Spleen (tissue), 11 donors: ENCODE measurements around the gene HINT3. TPM values are rescaled to one million over a fixed set of nuclear protein-coding genes. Genes with fewer than 3 reads are reported as not detected.
A peak's percentile ranks its signal among the peaks of the same experiment; 100 is the strongest.

Experiments used
- DNase-seq: peaks from one replicate; pipeline ENCODE4 v3.0.0-alpha.2; 2020
- H3K27ac ChIP-seq, 8 donors: fragments of 200-600 bp; sonication (generic) in 7 of 8; 1 replicate in 4 of 8; 2 replicates in 4 of 8; pipeline versions ENCODE4 v1.5.0 to v1.8.0; 2016 to 2021; ENCODE audit warnings: inconsistent platforms in 4 of 8, mild to moderate bottlenecking in 4 of 8, moderate library complexity in 1 of 8
- H3K27me3 ChIP-seq, 7 donors: fragments of 200-600 bp; sonication (generic) in 6 of 7; replicated peaks in 1 of 7; 1 replicate in 4 of 7; 2 replicates in 3 of 7; pipeline versions ENCODE4 v1.5.0 to v1.8.0; 2016 to 2021; ENCODE audit warnings: inconsistent platforms in 3 of 7, mild to moderate bottlenecking in 1 of 7
- H3K36me3 ChIP-seq, 6 donors: fragments of 200-600 bp; sonication (generic) in 5 of 6; 1 replicate in 4 of 6; 2 replicates in 2 of 6; pipeline versions ENCODE4 v1.5.0 to v1.8.0; 2016 to 2021; ENCODE audit warnings: inconsistent platforms in 2 of 6
- H3K4me1 ChIP-seq, 6 donors: fragments of 200-600 bp; sonication (generic) in 5 of 6; 1 replicate in 3 of 6; 2 replicates in 3 of 6; pipeline versions ENCODE4 v1.5.0 to v1.8.0; 2016 to 2021; ENCODE audit warnings: inconsistent platforms in 3 of 6
- H3K4me3 ChIP-seq, 8 donors: fragments of 200-600 bp; sonication (generic) in 7 of 8; 1 replicate in 4 of 8; 2 replicates in 4 of 8; pipeline versions ENCODE4 v1.5.0 to v1.8.0; 2016 to 2021; ENCODE audit warnings: inconsistent platforms in 4 of 8, mild to moderate bottlenecking in 4 of 8, moderate library complexity in 2 of 8
- H3K9me3 ChIP-seq, 8 donors: fragments of 200-600 bp; sonication (generic) in 7 of 8; 1 replicate in 4 of 8; 2 replicates in 4 of 8; pipeline versions ENCODE4 v1.5.0 to v1.8.0; 2016 to 2021; ENCODE audit warnings: inconsistent platforms in 4 of 8
- POLR2A ChIP-seq, 3 donors: fragments of 450-650 bp; IDR thresholded peaks; one replicate each; pipeline ENCODE4 v1.5.1; 2017; ENCODE audit warnings: antibody characterized with exemption in 3 of 3, mild to moderate bottlenecking in 1 of 3
- POLR2AphosphoS5 ChIP-seq, 3 donors: sonication (generic); formaldehyde crosslinking; IDR thresholded peaks; one replicate each; pipeline ENCODE4 v1.5.1; 2017; ENCODE audit warnings: antibody characterized with exemption in 3 of 3
- WGBS, 5 donors: extraction: QIAGEN DNeasy Blood & Tissue Kit in 3 of 5; methylation state at CpG; one replicate each; pipeline versions ENCODE4 v1.1.5 to v1.1.7; 2013 to 2018; 5-methylcytosine and 5-hydroxymethylcytosine counted together
- intact Hi-C: fragments of 100-400 bp; cut with DNase I; formaldehyde crosslinking; loops from one replicate; pipeline ENCODE4 v1.15.0; 2023; ENCODE audit warnings: low total_unique reads
- polyA plus RNA-seq, 3 donors: library from polyadenylated mRNA; stranded (reverse); fragments of 200-250 nt; gene quantifications; one replicate each; pipeline ENCODE4 v1.2.1, GENCODE V29; 2013
- total RNA-seq, 7 donors: library from RNA; depleted of rRNA in 3 of 7; stranded (reverse); fragments of >200 nt in 3 of 7; fragmentation: NEBNext Ultra II Directional in 4 of 7; extraction: Animal tissue kit (Norgen Biotek cat#: 25700) in 4 of 7; gene quantifications; one replicate each; pipeline versions ENCODE4 v1.1.0 to v1.2.1, GENCODE V29; 2016 to 2021
- TF ChIP-seq, protein P1 (sequence below), 11 experiments: fragments of 200-600 bp in 7 of 11; fragments of 450-650 bp in 4 of 11; sonication (generic) in 4 of 11; IDR thresholded peaks in 8 of 11; conservative IDR thresholded peaks in 3 of 11; 1 replicate in 7 of 11; 2 replicates in 4 of 11; pipeline versions ENCODE4 v1.4.0 to v1.8.0; 2016 to 2021; ENCODE audit warnings: antibody characterized with exemption in 11 of 11, inconsistent platforms in 4 of 11, mild to moderate bottlenecking in 1 of 11
- donor health status: healthy with polysubstance abuse.
- donor health status: DM: no; HTN: no; CAD: no; lungs with moderate emphysema.
- donor health status: DM: no; HTN: no; CAD: no.
- donor health status: Bipolar disorder and iron deficiency.
- donor health status: healthy.
- donor health status: DM: no; HTN: no; CAD: no.
- donor health status: DM: yes; HTN: yes; CAD: no.

The HINT3 gene
- total and polyA plus RNA-seq, 10 donors, result 5.0 to 18.6 (median 14.7) TPM

DNA sequence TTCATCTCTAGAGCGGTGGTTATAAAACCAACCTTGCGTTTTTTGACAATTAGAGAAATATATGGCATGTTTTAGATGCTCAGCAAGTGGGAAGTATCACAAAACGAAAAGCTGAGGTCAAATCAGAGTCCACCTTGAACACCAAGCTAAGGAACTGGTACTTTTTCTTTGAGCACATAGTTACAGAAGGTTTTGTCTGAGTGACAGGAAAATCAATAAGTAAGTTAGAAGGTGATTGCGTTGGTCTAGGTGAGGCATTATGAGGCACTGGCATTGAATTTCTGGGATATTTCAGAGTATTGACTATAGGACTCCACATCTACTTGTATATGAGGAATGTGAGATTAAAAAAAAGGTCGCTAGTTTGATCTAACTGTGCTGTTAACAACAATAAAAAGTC lies 597 bp upstream of the HINT3 start:
- Histone ChIP-seq H3K4me1 (peaks cover 9 to 46% (median 34%) of the 10 kb centered on the region in 6 donors), H3K27ac (peak overlapping the region; percentile 55 to 99 (median 97)), H3K9me3 (no peaks in the 10 kb centered on the region), H3K36me3 (peaks cover 0 to 2% (median 0%) of the 10 kb centered on the region in 6 donors), H3K27me3 (peaks cover 0 to 9% (median 0%) of the 10 kb centered on the region in 7 donors), H3K4me3 (peak overlapping the region in 6 of 8 donors; percentile 67 to 91 (median 80))
- WGBS, 5 donors, result 44 to 55% (median 46%) methylated on average over 5 of the region's 5 CpGs
- TF ChIP-seq POLR2AphosphoS5 (IDR thresholded peaks at IDR 0.05) (no peak), POLR2A (IDR thresholded peaks at IDR 0.05) (no peak)
- TF ChIP-seq, protein P1, sequence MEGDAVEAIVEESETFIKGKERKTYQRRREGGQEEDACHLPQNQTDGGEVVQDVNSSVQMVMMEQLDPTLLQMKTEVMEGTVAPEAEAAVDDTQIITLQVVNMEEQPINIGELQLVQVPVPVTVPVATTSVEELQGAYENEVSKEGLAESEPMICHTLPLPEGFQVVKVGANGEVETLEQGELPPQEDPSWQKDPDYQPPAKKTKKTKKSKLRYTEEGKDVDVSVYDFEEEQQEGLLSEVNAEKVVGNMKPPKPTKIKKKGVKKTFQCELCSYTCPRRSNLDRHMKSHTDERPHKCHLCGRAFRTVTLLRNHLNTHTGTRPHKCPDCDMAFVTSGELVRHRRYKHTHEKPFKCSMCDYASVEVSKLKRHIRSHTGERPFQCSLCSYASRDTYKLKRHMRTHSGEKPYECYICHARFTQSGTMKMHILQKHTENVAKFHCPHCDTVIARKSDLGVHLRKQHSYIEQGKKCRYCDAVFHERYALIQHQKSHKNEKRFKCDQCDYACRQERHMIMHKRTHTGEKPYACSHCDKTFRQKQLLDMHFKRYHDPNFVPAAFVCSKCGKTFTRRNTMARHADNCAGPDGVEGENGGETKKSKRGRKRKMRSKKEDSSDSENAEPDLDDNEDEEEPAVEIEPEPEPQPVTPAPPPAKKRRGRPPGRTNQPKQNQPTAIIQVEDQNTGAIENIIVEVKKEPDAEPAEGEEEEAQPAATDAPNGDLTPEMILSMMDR (IDR thresholded peaks at IDR 0.05 in 8 of 11, conservative IDR thresholded peaks at IDR 0.05 in 3 of 11), result no peak
- intact Hi-C loops, result loop anchor here (5.0 to 10.0 kb wide), 2 partner anchors 101 to 174 kb away; no protein-coding TSS in a partner anchor
- no peak for DNase-seq

DNA sequence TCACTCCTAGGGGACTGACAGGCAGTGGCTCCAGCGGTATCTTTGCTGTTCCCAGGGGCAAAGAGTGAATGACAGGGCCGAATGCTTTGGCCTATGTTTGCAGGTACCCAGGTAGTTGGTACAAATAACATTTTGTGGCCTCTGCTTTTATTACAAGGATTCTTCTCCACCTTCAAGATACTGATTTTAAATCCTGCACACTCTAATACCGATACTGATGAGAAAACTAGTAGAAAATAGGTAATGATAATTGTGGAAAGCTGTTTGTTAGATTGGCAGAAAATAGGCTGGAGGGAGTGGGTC lies 772 bp downstream of the HINT3 start:
- Histone ChIP-seq H3K27ac (peak overlapping the region; percentile 90 to 99 (median 97)), H3K9me3 (no peaks in the 10 kb centered on the region), H3K27me3 (peaks cover 0 to 9% (median 0%) of the 10 kb centered on the region in 7 donors), H3K36me3 (peaks cover 0 to 10% (median 0%) of the 10 kb centered on the region in 6 donors), H3K4me1 (peaks cover 9 to 56% (median 36%) of the 10 kb centered on the region in 6 donors), H3K4me3 (peak overlapping the region; percentile 64 to 91 (median 80))
- intact Hi-C loops, result loop anchor here (5.0 to 10.0 kb wide), 2 partner anchors 103 to 175 kb away; no protein-coding TSS in a partner anchor
- 1 to 4% (median 1%) methylated on average over 2 to 3 of the region's 3 CpGs for WGBS, 5 donors
- DNase-seq, result no peak
- no peak for TF ChIP-seq POLR2A (IDR thresholded peaks at IDR 0.05)
- TF ChIP-seq, protein P1 (IDR thresholded peaks at IDR 0.05 in 8 of 11, conservative IDR thresholded peaks at IDR 0.05 in 3 of 11), result no peak
- no peak for TF ChIP-seq POLR2AphosphoS5 (IDR thresholded peaks at IDR 0.05)

DNA sequence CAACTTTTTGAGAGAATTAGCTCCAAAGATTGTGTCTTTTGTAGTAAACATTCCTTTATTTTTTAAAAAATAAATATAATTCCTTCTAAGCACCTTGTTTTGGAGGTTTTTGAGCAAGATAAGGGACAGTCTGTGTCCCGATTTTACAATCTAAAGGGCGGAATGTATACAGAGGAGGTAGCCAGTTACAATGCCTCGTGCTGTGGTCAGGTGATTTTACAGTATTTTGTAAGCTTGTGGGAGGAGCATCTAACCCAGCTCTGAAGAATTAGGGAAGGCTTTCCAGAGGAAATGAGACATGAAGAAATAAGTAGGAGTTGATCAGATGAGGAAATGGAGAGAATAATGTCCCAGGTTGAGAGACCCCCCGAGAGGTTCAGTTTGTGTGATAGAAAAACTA lies 1.3 kb downstream of the HINT3 start:
- WGBS, 5 donors, result 22 to 33% (median 26%) methylated on average over 4 of the region's 4 CpGs
- H3K27ac ChIP-seq, result peak overlapping the region in 6 of 8 donors; percentile 90 to 99 (median 98)
- intact Hi-C loops, result loop anchor here (5.0 to 10.0 kb wide), 2 partner anchors 103 to 176 kb away; no protein-coding TSS in a partner anchor
- H3K36me3 ChIP-seq, result peaks cover 0 to 10% (median 0%) of the 10 kb centered on the region in 6 donors
- DNase-seq, result no peak
- H3K4me1 ChIP-seq, result peaks cover 9 to 59% (median 36%) of the 10 kb centered on the region in 6 donors
- H3K27me3 ChIP-seq, result peaks cover 0 to 9% (median 0%) of the 10 kb centered on the region in 7 donors
- peak overlapping the region in 7 of 8 donors; percentile 64 to 91 (median 79) for H3K4me3 ChIP-seq
- H3K9me3 ChIP-seq, result no peaks in the 10 kb centered on the region
- TF ChIP-seq POLR2A (IDR thresholded peaks at IDR 0.05) (no peak), POLR2AphosphoS5 (IDR thresholded peaks at IDR 0.05) (peak in 1 of 3 donors; percentile 11)

DNA sequence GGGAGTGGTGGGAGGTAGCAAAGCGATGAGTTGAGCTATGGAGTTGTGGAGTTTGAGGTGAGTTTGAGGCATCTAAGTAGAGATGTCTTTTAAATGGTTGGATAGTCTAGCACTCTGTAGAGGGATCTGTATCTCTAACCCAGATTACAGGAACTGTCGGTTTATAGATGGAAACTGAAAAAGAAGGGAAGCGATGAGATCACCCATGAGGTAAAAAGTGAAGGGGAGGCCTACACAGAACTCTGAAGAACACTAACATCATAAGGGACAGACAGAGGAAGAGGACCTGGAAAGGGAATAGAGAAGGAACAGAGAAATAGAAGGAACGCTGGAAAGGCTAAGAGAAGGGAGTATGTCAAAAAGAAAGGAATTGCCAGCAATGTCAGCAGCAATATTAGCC lies 2.5 kb downstream of the HINT3 start:
- H3K27me3 ChIP-seq, result no peaks in the 10 kb centered on the region
- peaks cover 9 to 67% (median 38%) of the 10 kb centered on the region in 6 donors for H3K4me1 ChIP-seq
- H3K36me3 ChIP-seq, result peaks cover 0 to 10% (median 0%) of the 10 kb centered on the region in 6 donors
- WGBS, 5 donors, result 77 to 99% (median 89%) methylated on average over 4 of the region's 4 CpGs
- no peak for TF ChIP-seq POLR2AphosphoS5 (IDR thresholded peaks at IDR 0.05)
- no peak for TF ChIP-seq POLR2A (IDR thresholded peaks at IDR 0.05)
- TF ChIP-seq, protein P1 (IDR thresholded peaks at IDR 0.05 in 8 of 11, conservative IDR thresholded peaks at IDR 0.05 in 3 of 11), result no peak
- H3K27ac ChIP-seq, result no peak overlapping the region
- intact Hi-C loops, result loop anchor here (5.0 to 10.0 kb wide), 2 partner anchors 104 to 177 kb away; no protein-coding TSS in a partner anchor
- no peaks in the 10 kb centered on the region for H3K9me3 ChIP-seq
- DNase-seq, result no peak
- no peak overlapping the region for H3K4me3 ChIP-seq
